Measurements from ENCODE around the gene RNF183.
"Not testable (repeated sequence)": the region's sequence is repeated elsewhere in the genome, so short reads cannot be mapped to it uniquely, and the experiment has no call there.

Gene RNF183

GRCh38 chr9:113315231-113315630 lies 12.1 kb upstream of the RNF183 start:
- DNase-seq = no peak

- DNase-seq = no peak
Measured at GRCh38 chr9:113313261-113313660, 10.1 kb upstream of the RNF183 start.

DNA sequence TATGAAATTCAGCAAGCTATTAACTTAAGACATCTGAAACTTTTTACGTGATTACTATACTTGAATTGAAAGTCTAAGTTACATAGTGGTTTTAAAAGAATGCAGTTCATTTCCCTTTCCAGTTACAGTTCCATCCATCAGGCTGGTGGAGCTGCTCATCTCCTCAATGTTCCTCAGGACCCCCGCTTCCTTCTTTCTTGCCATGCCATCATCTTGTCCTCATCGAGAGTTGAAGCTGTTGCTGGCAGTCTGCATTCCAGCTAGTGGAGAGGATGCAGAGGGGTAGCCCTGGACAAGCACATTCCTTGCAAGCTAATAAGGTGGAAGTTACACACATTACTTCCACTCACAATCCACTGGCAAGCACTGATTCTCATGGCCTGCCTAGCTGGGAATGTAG lies 8.8 kb upstream of the RNF183 start:
- no peak for DNase-seq

DNA sequence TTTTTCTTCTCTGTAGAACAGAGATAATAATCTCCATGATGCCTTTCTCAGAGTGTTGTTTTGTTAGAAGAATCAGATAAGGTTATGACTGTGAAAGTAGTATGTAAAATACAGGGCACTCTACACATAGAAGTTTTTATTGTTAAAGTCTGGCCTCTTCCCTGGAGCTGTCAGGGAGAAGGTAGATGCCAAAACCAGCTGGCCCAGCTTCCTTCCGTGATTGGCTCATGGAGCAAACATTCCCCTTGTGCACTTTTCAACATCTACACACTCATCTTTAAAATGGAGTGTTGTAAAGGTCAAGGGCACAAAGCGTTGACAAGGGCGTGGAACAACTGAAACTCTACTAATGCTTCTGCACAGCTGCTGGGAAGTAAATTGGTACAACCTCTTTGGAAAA lies 7.4 kb upstream of the RNF183 start:
- DNase-seq = no peak

DNA sequence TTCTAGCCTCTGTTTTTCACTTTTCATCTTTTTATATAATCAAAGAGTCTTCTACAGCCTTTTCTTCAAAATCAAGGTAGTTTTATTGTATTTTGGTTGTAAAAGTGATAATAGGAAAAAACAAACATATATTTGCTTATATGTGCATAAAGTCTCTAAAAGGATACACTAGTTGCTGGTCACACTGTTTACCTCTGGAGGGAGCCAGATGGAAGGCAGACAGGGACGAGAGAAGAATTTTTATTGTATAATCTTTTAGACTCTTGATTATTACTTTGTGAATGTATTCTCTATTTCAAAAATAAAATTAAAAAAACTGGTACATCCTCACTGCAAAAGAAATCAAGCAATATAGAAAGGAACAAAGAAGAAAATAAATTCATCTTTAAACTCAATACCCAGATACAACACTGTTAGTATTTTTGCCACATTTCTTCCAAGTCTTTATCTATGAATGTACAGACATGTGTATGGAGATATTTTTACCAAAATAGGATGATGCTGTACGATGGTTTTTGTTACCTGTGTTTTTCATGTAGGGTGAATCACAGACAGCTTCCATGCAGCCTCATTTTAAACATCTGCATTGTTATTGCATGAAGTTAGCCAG lies 6.1 kb upstream of the RNF183 start:
- DNase-seq = no peak

DNA sequence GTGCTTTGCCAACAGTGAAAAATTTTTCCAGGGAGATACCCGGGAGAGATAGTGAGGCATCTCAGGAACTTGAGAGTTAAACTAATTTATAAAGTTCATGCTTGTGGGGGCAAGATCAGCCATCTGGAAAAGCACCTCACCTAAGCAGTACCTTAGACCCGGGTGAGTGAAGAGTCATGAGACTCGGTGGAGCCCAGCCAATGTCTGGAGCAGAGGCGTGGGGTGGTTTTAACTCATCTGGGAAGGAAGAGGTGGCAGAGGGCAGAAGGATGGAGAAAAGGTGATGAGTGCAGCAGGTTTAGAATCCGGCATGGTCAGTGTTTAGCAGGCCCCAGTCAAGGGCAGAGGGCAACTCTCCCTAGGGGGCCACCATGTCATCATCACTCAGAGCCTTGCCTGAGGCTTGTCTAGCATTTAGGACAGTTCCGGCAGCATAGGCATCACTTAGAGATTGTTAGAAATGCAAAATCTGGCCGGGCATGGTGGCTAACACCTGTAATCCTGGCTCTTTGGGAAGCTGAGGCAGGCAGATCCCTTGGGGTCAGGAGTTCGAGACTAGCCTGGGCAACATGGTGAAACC lies 4.3 kb upstream of the RNF183 start:
- no peak for DNase-seq

DNA sequence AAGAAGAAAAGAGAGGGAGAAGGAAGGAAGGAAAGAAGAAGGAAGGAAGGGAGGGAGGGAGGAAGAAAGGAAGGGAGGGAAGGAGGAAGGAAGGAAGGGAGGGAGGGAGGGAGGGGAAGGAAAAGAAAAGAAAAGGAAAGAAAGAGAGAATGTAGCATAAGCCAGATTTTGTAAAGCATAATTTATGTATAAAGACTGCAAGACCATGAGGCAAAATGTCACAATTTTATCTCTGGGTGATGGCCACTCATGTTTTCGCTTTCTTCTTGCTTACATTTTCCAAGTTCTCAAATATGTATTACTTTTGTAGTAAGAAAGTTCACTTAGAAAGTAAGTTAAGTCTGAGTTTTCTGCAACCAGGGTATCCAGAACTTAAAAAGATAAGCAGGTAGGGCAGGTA lies 3.4 kb upstream of the RNF183 start:
- DNase-seq = no peak

DNA sequence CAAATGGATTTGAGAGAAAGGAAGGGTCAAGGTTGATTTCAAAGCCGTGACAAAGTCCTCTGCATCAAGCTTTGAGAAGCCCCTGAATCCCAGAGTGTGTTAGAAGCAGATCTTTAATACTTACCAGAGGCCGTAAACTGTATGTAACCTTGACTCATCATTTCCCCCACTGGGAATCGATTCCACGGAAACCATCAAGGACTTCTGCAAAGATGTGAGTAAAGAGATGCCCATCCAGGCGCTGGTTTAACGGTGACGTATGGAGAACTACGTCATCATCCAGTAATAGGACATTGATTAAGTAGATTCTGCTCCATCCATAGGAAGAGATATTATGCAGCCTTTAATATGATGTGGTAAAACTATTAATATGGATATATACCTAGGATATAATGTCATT lies 1.6 kb downstream of the RNF183 start:
- no peak for DNase-seq

GRCh38 chr9:113299800-113300292 lies 3.3 kb downstream of the RNF183 start:
- no peak for DNase-seq

DNA sequence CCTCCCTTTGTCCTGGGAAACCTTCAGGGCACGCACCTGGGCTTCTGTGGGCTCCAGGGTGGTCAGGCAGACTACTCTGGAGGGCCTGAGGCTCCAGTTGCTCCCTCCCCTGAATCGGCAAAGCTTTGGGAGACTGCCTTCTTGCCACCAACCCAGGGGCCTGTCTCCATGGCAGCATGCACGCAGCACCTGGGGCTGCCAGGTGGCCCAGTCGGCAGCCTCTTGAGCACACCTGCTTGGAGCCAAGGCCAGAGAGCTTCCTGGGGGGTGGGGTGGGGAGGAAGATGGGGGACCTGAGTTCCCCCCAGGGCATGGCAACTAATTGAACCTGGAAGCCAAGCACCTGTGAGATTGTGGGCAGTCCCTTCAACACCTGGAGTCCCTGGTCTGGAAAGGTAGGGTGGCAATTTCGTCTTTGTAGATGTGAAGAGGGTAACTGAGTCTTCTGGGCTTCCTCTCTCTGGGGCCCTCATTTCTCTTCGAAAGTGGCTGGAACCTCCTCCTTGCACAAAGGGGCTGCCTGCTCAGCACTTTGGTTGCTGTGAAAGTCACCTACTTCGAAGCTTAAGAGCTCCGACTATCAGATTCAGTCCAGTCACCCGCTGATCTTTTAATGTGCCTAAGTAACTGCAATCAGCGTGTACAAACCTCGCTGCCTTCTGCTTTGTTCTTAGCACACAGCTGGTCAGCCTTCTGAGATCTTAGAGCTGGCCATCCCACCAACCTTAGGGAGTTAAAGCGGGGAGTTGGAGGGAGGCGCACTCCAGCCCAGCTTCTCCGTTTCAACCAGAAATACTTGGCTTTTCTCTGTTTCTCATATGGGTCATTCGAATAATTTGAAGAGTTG lies 4.0 kb downstream of the RNF183 start:
- no peak for DNase-seq

DNA sequence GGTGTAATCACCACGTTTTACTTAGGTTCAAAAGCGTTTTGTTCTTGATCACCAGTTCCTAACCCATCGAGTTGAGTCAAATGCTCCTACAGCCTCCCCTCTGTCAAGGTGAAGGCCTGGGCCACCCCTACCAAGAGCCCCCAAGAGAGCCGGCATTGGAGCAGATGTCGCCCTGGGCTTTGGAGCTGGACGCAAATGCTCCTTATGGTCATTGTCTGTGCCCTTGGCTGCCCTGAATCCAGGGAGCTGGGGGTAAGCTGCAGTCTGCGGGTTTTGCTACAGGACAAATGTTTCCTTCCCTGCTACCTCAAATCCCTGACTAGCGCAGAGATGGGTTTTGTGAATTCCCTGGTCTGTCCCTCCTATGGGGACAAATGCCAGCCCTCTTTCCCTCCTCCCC lies 4.9 kb downstream of the RNF183 start:
- no peak for DNase-seq

- no peak for DNase-seq
Measured at GRCh38 chr9:113296796-113297558, 6.2 kb downstream of the RNF183 start.

DNA sequence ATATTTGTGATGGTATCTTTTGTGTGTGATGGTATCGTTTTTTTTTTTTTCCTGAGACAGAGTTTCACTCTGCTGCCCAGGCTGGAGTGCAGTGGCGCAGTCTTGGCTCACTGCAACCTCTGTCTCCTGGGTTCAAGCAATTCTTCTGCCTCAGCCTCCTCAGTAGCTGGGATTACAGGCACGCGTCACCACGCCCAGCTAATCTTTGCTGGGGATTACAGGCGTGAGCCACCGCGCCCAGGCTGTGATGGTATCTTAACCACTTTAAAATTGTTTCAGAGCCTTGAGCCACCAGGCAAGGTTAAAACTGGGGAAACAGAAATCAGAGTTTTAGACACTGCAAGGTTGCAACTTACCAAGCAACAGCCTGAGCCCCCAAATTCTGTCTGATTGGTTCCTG lies 6.9 kb downstream of the RNF183 start:
- DNase-seq = not testable (repeated sequence)

- DNase-seq = no peak
Measured at GRCh38 chr9:113293285-113293878, 9.8 kb downstream of the RNF183 start.

GRCh38 chr9:113290052-113290607 lies 13.0 kb downstream of the RNF183 start:
- DNase-seq = no peak

- DNase-seq = no peak
Measured at GRCh38 chr9:113289091-113289490, 14.1 kb downstream of the RNF183 start.

DNA sequence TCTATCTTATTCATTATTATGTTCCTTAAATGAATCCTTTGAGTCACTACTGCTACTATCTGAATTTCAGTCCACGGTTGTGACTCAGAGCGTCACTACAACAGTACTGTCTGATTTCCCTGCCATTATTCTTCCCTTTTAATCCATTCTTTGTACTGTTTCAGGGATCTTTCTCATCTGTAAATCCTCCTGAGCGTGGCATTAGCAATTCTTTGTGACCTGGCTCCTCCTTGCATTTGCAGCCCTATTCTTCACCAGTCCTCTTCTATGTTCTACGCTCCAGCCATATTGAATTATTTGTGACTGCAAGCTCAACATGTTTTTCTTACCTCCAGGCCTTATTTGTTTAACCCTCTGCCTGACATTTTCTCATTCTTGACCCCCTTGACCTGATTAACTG lies 21.8 kb downstream of the RNF183 start:
- DNase-seq = no peak

DNA sequence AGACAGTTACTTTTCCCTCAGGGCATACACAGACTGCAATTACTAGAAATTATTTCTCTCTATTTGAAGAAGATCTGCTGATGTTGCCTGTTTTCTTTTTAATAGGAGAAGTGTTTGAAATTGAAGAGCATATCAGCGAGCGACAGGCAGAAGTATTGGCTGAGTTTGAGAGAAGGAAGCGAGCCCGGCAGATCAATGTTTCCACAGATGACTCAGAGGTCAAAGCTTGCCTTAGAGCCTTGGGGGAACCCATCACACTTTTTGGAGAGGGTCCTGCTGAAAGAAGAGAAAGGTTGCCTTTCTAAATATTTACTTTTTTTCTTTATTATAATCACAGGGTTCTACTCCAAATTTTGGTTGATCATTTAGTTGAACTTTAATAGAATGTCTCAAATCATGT lies 24.3 kb downstream of the RNF183 start:
- DNase-seq = no peak

DNA sequence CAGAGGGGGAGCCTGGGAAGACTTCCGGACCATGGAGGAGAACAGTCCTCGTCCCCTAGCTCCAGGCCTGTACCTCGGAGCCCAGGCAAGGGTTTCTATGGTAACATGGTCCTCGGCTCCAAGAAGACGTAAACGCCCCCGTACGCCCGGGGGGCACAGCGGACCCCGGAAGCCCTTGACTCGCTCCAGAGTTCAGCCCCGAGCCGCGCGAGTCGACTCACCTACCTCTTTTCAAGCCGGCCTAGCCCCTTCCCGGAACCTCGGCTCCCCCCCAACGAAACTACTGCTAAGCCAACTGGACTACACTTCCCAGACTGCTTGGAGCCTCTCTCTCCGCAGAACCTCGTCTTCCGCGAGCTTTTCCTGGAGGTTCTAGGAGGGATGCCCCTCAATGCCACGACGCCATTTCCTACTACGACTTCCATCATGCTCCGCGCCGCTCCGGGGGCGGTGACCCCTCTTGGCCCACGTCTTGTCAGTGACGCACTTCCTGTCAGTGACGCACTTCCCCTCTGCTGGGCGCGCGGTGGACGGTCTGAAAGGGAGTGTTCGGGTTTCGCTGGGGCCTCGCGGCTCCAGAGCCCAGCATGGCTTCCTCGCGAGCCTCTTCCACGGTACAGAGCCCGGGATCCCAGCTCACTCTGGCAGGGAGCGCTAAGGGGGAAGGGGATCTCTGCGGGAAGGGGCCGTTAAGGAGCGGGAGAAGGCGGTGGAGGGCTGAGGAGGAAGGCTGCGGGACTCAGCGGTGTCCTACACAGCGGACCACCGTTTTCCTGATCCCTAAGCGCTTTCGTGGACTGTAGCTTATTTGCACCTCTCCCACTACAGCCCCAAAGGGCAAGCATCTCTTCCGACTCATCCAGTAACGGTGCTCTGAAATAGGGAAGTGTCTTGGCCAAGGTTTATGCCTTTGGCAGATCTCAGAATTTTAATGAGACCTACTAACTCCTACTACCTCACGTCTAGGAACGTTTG lies 27.7 kb downstream of the RNF183 start, which contains the start of the genes CDC26 and PRPF4:
TSS of gene CDC26 (minus strand) at position 416 of the 975 bp plus-strand sequence. CDS start 3,065 bp downstream, outside the sequence.
TSS of gene PRPF4 (plus strand) at position 502 of the 975 bp plus-strand sequence. CDS start at position 588, 86 bp downstream.
- peak; percentile 94 for DNase-seq

- peak; percentile 44 for DNase-seq
Measured at GRCh38 chr9:113274474-113275156, 28.6 kb downstream of the RNF183 start.

All from effector CD4-positive, alpha-beta T cell (primary cell).